M059J (cell line): ENCODE results near the gene LGALS12. TPM values are rescaled to one million over a fixed set of nuclear protein-coding genes. Genes with fewer than 3 reads are reported as not detected.
"Not testable (repeated sequence)": the region's sequence is repeated elsewhere in the genome, so short reads cannot be mapped to it uniquely, and the experiment has no call there.

ENCODE experiments used
- DNase-seq: peaks from one replicate; pipeline ENCODE4 v3.0.0-alpha.2; 2012; ENCODE audit warnings: low read depth
- total RNA-seq: library from RNA; depleted of rRNA; stranded (reverse); fragments of >200 nt; shearing (Covaris generic); gene quantifications from 2 replicates; pipeline ENCODE4 v1.2.3, GENCODE V29; 2014

LGALS12 gene
- total RNA-seq, 1 experiment from 2014 or later: not detected

DNA sequence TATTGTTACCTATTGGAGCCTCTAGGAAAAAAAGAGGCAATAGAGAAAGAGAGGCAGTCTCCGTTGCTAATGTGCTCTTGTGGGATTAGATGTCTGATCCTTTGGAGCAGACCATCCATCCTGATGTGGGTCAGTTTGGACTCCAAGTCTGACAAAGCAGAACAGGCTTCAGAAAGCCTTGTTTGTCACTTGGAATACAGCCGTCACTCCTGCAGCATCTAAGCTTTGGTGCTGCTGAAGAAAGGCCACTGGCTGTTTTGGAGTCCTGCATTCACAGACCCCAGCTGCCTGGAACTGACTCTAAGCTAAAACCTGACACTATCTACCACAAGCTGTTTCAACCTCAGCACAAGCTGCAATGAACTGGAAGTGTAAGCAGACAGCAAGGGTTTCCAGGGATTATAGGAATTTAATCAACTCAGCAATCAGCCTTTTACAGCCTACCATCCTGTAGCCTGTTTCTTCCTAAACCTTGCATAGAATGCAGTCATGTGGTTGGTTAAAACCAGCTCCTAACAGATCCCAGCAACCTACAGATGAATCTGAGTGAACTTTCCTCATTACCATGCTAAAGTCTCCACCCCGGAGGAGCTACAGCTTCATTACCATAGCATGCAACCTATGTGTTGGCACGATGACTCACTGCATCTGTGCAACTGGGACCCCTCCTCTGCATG lies 27.1 kb downstream of the LGALS12 start:
- peak; percentile 21 for DNase-seq

DNA sequence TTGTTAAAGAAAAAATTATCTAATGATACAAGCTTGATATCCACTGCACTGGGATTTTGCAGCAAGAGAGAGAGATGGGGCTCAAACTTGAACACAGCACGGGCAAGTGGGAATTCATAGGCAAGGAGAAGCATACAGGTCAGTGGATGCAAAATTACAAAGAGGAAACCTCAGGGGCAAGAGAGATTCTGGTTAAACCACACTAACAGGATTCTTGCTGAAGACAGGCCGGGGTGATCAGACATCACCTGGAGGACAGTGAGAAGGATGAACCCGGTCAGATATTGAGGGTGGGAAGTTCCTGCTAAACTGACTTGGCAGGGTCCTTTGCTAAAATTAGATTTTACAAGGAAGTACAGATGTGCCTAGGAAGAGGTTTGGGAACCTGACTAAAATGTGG lies 28.2 kb downstream of the LGALS12 start:
- DNase-seq: no peak

DNA sequence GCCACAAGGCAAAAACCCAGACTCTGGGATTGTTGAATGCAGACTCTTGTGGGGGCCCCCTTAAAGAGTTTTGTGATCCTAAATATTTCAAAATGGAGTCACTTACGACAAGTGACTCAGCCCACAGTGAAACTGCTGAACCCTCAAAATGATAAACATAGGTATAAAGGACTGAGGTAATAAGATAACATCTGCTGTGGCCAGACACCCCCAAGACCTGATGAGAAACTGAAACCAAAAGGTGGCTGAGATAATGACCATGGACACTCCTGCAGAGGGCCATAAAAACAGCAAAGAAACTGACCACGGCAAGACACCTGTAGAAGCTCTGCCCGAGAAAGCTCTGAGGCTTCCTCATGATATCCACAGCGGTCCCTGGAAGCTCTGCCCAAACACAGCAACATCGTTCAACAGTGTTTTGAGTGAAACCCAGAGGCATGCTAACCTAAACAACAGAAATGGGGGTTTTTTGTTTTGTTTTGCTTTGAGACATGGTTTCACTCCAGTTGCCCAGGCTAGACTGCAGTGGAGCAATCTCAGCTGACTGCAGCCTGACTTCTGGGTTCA lies 29.1 kb downstream of the LGALS12 start:
- peak; percentile 55 for DNase-seq

DNA sequence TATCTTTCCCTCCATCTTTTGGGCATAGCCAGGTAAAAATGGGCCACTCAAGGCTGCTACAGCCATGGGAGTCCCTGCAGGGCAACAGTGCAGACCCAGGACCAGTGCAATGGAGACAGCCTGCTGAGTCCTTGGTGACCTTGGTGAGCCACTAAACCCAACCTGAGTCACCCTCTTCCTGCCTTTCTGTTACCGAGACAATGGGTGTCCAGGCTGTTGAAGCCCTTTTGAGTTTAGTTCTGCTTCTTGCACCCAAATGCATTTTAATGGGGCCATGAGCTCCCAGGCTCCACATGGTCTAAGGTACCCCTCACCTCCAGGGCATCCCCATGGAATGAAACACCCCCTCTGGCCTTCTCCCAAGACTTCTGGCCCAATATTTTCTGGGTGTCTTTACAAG lies 29.9 kb downstream of the LGALS12 start:
- DNase-seq: peak; percentile 72

GRCh38 chr11:63536669-63537292 lies 30.9 kb downstream of the LGALS12 start, which contains the start of gene PLAAT4:
TSS of gene PLAAT4 (plus strand) at chr11:63536808. CDS start at chr11:63536869, 61 bp downstream.
- DNase-seq: peak; percentile 74

GRCh38 chr11:63537293-63538101 lies 31.6 kb downstream of the LGALS12 start:
- DNase-seq: peak; percentile 70

DNA sequence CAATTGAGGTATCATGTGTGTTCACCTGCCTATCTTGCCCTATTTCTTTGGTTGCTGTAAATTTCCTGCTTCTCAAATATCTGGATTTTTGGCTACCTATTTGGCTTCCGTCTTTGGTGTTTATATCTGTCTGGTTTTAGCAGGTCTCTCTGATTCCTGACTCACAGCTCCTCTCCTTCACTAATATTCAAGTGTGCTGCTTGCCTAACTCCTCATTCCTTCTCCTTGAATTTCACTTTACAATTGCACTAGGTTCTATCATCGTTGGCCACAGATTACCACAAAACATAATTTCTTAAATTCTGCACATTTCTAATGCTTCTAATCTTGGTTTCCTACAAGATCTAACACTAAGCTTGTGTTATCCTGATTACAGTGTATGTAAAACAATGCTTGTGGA lies 36.6 kb downstream of the LGALS12 start:
- DNase-seq: not testable (repeated sequence)

DNA sequence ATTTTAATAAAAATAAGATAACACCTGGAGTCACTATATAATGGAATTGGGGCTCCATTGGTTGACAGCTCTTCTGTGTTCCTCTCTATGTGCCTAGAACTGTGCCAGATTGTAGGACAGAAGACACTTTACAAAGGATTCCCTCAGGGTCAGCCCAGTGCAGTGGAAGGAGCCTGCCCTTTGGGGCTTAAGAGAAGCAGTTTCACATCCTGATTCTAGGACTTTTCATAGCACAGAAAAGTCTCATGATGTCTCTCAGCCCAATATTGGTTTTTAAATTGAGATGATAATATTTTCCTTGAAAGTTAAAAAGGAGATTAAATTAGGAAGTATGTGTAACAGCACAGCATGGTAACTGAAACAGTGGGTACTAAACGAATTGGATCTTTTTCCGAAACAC lies 37.8 kb downstream of the LGALS12 start:
- DNase-seq: no peak

DNA sequence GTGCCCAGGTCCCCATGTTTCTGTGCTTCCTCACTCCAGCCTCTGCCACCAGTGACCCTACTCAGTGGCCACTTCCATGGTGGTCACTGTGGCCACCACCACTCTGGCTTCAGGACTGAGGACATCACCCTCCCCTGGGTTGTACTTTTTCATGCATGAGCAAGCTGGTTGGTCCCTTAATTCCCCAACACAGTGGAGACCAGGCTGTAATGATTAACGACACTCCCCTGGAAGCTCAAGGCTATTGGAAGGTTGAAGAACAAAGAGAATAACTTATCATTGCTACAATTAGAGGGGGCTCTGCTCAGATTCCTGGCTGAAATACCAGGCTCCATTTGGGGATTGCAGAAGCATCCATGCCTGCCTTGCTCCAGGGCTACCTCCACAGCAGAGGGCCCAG lies 41.2 kb downstream of the LGALS12 start:
- DNase-seq: no peak

DNA sequence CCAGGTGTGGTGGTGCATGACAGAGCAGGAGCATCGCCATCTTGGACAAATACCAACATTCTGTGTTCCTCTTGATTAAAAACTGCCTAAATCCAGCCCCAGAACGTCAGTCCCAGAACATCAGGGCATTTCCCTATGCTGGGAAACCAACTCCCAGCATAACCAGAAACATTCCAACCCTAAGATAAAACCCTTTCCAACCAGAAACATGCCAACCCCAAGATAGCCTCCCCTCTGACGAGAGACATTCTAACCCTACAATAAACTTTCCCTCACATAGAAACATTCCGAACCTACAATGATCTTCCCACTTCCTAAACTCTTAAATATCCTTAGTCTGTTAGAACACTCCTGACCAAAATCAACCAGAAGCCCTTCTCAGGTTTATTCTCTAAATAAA lies 42.3 kb downstream of the LGALS12 start:
- DNase-seq: no peak

DNA sequence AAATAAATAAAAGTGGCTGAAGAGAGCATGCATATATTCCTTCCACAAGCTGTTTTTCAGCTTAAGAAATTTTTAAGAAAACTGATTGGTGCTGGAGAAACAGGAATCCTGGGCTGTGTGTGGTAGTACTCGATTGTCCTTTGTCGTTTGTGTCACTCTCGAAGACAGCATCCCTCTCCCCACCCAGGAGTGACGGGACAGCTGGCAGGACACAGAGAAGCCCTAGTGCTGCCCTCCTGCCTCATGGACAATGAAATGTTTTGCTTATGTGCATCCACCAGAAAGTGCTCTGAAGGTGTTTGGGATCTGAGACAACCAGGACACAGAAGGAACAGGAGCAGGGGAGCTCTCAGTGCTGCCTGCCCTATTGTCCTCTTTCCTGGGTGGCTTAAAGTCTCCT lies 43.5 kb downstream of the LGALS12 start:
- no peak for DNase-seq

DNA sequence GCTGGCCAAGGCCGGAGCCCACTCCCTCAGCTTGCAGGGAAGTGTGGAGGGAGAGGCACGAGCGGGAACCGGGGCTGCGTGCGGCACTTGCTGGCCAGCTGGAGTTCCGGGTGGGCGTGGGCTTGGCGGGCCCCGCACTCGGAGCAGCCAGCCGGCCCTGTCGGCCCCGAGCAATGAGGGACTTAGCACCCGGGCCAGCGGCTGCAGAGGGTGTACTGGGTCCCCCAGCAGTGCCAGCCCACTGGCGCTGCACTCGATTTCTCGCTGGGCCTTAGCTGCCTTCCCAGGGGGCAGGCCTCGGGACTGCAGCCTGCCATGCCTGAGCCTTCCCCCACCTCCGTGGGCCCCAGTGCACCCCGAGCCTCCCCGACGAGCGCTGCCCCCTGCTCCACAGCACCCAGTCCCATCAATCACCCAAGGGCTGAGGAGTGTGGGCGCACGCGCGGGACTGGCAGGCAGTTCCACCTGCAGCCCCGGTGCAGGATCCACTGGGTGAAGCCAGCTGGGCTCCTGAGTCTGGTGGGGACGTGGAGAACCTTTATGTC lies 44.3 kb downstream of the LGALS12 start:
- not testable (repeated sequence) for DNase-seq

GRCh38 chr11:63551091-63551888 lies 45.4 kb downstream of the LGALS12 start:
- DNase-seq: no peak

GRCh38 chr11:63551889-63552266 lies 46.0 kb downstream of the LGALS12 start:
- no peak for DNase-seq

GRCh38 chr11:63552921-63553320 lies 47.0 kb downstream of the LGALS12 start:
- DNase-seq: no peak

- peak; percentile 24 for DNase-seq
Observed at GRCh38 chr11:63553759-63554158, 47.9 kb downstream of the LGALS12 start.

DNA sequence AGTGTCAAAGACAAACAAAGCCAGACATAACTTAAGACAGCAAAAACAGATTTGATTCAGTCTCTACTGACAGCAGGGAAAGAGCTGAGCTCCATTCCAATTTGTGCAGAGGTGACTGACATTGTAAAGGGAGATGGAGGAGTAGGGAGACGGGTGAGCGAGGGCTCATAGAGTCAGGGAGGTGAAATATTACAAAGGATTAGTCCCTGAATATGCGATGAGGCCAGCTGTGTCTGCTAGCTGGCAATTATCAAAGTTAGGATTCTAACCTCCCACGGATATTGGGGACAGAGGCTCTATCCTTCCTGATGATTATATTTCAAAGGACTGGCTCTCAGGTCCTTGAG lies 49.0 kb downstream of the LGALS12 start:
- DNase-seq: no peak

GRCh38 chr11:63556404-63557013 lies 50.6 kb downstream of the LGALS12 start:
- no peak for DNase-seq

GRCh38 chr11:63557570-63557969 lies 51.7 kb downstream of the LGALS12 start:
- DNase-seq: no peak

- DNase-seq: no peak
Observed at GRCh38 chr11:63558459-63559157, 52.7 kb downstream of the LGALS12 start.
